GM23248 (cell line): ENCODE measurements around the gene ATG2B. TPM values are rescaled to one million over a fixed set of nuclear protein-coding genes. Genes with fewer than 3 reads are reported as not detected.

Source experiments
- DNase-seq: peaks from one replicate; pipeline ENCODE4 v3.0.0-alpha.2; 2015
- H2AFZ ChIP-seq: fragments of 200-600 bp; sonication (generic); 2 replicates; pipeline ENCODE4 v1.6.1; 2016; ENCODE audit warnings: antibody characterized with exemption
- H3F3A ChIP-seq: fragments of 200-600 bp; sonication (generic); 2 replicates; pipeline ENCODE4 v1.6.1; 2016; ENCODE audit warnings: mild to moderate bottlenecking, antibody characterized with exemption, mixed run types; ENCODE audit not compliant: insufficient read depth
- H3K27ac ChIP-seq: fragments of 200-600 bp; sonication (generic); 2 replicates; pipeline ENCODE4 v1.5.1; 2016; ENCODE audit warnings: mild to moderate bottlenecking
- H3K27me3 ChIP-seq: fragments of 200-600 bp; sonication (generic); replicated peaks from 2 replicates; pipeline ENCODE4 v1.6.1; 2016; ENCODE audit warnings: mild to moderate bottlenecking; ENCODE audit not compliant: insufficient read depth
- H3K36me3 ChIP-seq: fragments of 200-600 bp; sonication (generic); 2 replicates; pipeline ENCODE4 v1.6.1; 2016; ENCODE audit warnings: low read depth, mild to moderate bottlenecking
- H3K4me1 ChIP-seq: fragments of 200-600 bp; sonication (generic); 2 replicates; pipeline ENCODE4 v1.6.1; 2016; ENCODE audit warnings: mild to moderate bottlenecking; ENCODE audit not compliant: insufficient read depth
- H3K4me2 ChIP-seq: fragments of 200-600 bp; sonication (generic); one replicate; pipeline ENCODE4 v1.6.1; 2016; ENCODE audit warnings: mild to moderate bottlenecking; ENCODE audit not compliant: unreplicated experiment
- H3K4me3 ChIP-seq: fragments of 200-600 bp; sonication (generic); 2 replicates; pipeline ENCODE4 v1.5.1; 2016; ENCODE audit warnings: mild to moderate bottlenecking
- H3K79me2 ChIP-seq: fragments of 200-600 bp; sonication (generic); 2 replicates; pipeline ENCODE4 v1.6.1; 2016; ENCODE audit warnings: mild to moderate bottlenecking; ENCODE audit not compliant: insufficient read depth
- H3K9ac ChIP-seq: fragments of 200-600 bp; sonication (generic); 2 replicates; pipeline ENCODE4 v1.6.1; 2016; ENCODE audit warnings: mild to moderate bottlenecking
- H3K9me2 ChIP-seq: fragments of 200-600 bp; sonication (generic); 2 replicates; pipeline ENCODE4 v1.6.1; 2016; ENCODE audit warnings: mixed run types, mild to moderate bottlenecking, moderate library complexity; ENCODE audit not compliant: insufficient read depth
- H3K9me3 ChIP-seq: fragments of 200-600 bp; sonication (generic); one replicate; pipeline ENCODE4 v1.6.1; 2017; ENCODE audit warnings: low read depth
- H4K20me1 ChIP-seq: fragments of 200-600 bp; sonication (generic); 2 replicates; pipeline ENCODE4 v1.6.0; 2016; ENCODE audit not compliant: insufficient read depth
- EZH2 ChIP-seq: fragments of 200-600 bp; sonication (generic); IDR thresholded peaks from 2 replicates; pipeline ENCODE4 v1.6.1; 2018; ENCODE audit warnings: antibody characterized with exemption, mild to moderate bottlenecking; ENCODE audit not compliant: insufficient read depth, poor library complexity, severe bottlenecking
- EZH2phosphoT487 ChIP-seq: fragments of 200-600 bp; sonication (generic); IDR thresholded peaks from 2 replicates; pipeline ENCODE4 v1.6.1; 2018; ENCODE audit warnings: antibody characterized with exemption, moderate library complexity, mild to moderate bottlenecking, low read depth; ENCODE audit not compliant: insufficient read depth
- WGBS, 2 experiments: methylation state at CpG; one replicate each; pipeline ENCODE4 v1.1.6; 2015 to 2017; ENCODE audit warnings: low lambda C conversion rate in 2 of 2, low coverage in 1 of 2; ENCODE audit errors: missing lambda C conversion rate in 2 of 2; 5-methylcytosine and 5-hydroxymethylcytosine counted together
- in situ Hi-C: fragments of 300-500 bp; cut with MboI; formaldehyde crosslinking; loops from 2 replicates; pipeline ENCODE4 v1.15.0; 2020
- polyA plus RNA-seq: library from polyadenylated mRNA; unstranded; fragments of >200 nt; fragmentation: Nextera tagmentation; extraction: Ambion mirVana; gene quantifications from 2 replicates; pipeline ENCODE4 v1.2.1, GENCODE V29; 2016
- total RNA-seq: library from RNA; depleted of rRNA; stranded (reverse); fragments of >200 nt; shearing (Covaris generic); gene quantifications from 2 replicates; pipeline ENCODE4 v1.2.3, GENCODE V29; 2014

The ATG2B gene
- total and polyA plus RNA-seq, 2 experiments from 2014 or later: 2.9 to 10.7 TPM

DNA sequence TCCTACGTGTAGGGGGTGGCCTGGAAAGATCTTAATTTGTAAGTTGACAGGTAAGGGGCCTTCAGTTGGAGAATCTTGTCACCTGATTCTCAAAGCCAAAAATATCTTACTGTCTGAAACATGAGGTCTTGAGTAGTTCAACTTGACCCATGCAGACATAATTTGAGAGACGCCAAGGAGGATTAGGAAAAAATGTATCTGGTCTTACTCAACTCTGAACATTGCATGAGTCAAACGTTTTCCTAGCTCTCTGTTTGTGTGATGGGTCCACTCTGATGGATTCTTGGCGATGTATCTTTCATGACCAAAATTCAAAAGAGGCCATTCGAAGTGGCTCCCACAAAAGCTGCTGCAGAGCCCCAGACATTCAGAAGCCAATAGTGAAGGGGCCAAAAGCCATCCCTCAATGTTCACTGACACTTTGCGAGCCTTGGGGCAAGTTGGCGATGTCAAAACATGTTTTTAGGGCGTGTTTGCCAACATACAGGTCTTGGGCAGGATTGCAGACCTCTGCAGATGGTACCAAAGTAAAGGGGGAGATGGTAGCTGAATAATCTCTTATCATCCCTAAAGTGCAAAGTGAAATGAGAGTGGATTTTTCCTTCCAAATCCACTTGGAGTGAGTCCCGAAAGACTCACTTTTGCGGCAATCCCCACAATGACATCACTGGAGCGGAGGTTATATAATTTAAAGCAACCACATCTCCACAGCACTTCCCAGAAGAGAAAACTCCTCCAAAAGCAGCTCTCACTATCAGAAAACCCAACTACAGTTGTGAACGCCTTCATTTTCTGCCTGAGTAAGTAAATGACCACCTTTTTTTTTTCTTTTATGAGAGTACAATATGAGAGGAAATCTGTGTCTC, 107.4 kb downstream of the ATG2B start, which contains the start of gene BDKRB1:
Gene BDKRB1 (plus strand): TSS at position 710 of the 866 bp plus-strand sequence. CDS start 7,473 bp downstream, outside the sequence.
- Histone ChIP-seq H3K9me3 (no peaks in the 10 kb centered on the region), H2AFZ (no peak within 1 kb of the TSS), H3K27me3 (no peaks in the 10 kb centered on the region), H3K36me3 (no peaks in the 10 kb centered on the region), H3K4me2 (peak within 1 kb of the TSS; percentile 64), H3K27ac (peak within 1 kb of the TSS; percentile 97), H3K4me1 (peaks cover 54% of the 10 kb centered on the region), H3K79me2 (peaks cover 26% of the 10 kb centered on the region), H3K9me2 (no peaks in the 10 kb centered on the region), H3K9ac (peak within 1 kb of the TSS; percentile 80), H3F3A (peaks cover 44% of the 10 kb centered on the region), H3K4me3 (peak within 1 kb of the TSS; percentile 59), H4K20me1 (no peaks in the 10 kb centered on the region)
- peak; percentile 93 for DNase-seq
- WGBS, 2 experiments: 26 to 27% methylated on average over 12 of the region's 12 CpGs
- TF ChIP-seq EZH2 (no peak), EZH2phosphoT487 (no peak)
- in situ Hi-C loops: no loop called here

DNA sequence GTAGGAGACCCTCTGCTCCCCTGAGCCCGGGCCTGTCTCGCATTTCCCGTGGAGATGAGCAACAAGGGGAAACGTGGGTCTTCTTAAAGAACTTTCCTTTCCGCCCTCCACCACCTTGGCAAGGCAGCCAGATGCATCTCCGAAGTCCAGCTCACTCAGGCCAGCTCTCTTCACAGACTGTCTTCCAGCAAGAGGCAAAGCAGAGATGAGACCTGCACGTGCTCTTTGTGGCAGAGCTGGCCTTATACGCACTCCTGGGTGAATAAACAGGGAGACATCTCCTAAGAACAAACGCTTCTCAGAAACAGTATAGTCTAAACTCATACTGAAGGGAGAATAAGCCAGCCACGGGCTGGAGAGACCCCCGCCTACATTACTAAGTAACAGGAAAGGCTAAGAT, 108.5 kb downstream of the ATG2B start:
- no peak for TF ChIP-seq EZH2phosphoT487
- no peak for TF ChIP-seq EZH2
- Histone ChIP-seq H3K4me1 (peaks cover 53% of the 10 kb centered on the region), H3K27ac (peak overlapping the region; percentile 97), H3K9ac (peak overlapping the region; percentile 53), H2AFZ (no peak overlapping the region), H3F3A (peaks cover 44% of the 10 kb centered on the region), H3K79me2 (peaks cover 24% of the 10 kb centered on the region), H3K4me2 (peak overlapping the region; percentile 64), H3K27me3 (no peaks in the 10 kb centered on the region), H3K9me3 (no peaks in the 10 kb centered on the region), H3K36me3 (no peaks in the 10 kb centered on the region), H3K4me3 (no peak overlapping the region), H3K9me2 (no peaks in the 10 kb centered on the region), H4K20me1 (no peaks in the 10 kb centered on the region)
- in situ Hi-C loops: no loop called here
- no peak for DNase-seq
- WGBS, 2 experiments: 90 to 94% methylated on average over 11 of the region's 11 CpGs

DNA sequence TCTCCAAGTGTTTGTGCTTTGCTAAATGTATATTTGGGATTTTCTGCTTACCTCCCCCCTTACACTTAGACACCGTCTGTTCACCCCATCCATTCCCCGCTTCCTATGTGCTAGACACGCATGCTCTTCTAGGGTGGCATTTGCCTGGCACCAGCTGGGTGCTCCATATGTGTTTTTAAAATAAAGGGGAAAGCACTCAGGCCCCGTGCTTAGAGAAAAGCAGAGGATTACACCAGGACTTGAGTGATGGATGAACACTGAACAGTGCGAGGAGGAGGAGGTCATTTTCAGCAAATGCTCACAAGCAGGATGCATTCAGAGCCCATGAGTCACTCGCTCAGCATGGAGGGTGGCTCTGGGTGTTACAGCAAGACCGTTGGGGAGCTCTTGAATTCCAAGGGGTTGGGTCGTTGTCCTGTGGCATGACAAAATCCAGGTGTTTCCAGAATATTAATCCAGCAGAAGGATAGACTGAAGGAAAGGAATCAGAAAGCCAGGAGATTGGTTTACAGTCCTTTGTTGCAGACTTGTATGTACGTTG, 110.1 kb downstream of the ATG2B start:
- Histone ChIP-seq H3K4me3 (no peak overlapping the region), H4K20me1 (no peaks in the 10 kb centered on the region), H3K27ac (peak overlapping the region; percentile 74), H3K4me1 (peaks cover 67% of the 10 kb centered on the region), H3K36me3 (no peaks in the 10 kb centered on the region), H2AFZ (peak overlapping the region; percentile 7; the same call in 1 of the 2 replicates), H3K4me2 (peak overlapping the region; percentile 42), H3K9me3 (no peaks in the 10 kb centered on the region), H3F3A (peaks cover 53% of the 10 kb centered on the region), H3K9me2 (no peaks in the 10 kb centered on the region), H3K9ac (peak overlapping the region; percentile 43), H3K27me3 (no peaks in the 10 kb centered on the region), H3K79me2 (peaks cover 7% of the 10 kb centered on the region)
- TF ChIP-seq EZH2phosphoT487: no peak
- TF ChIP-seq EZH2: no peak
- in situ Hi-C loops: no loop called here
- DNase-seq: peak; percentile 95
- 32 to 39% methylated on average over 9 of the region's 9 CpGs for WGBS, 2 experiments

DNA sequence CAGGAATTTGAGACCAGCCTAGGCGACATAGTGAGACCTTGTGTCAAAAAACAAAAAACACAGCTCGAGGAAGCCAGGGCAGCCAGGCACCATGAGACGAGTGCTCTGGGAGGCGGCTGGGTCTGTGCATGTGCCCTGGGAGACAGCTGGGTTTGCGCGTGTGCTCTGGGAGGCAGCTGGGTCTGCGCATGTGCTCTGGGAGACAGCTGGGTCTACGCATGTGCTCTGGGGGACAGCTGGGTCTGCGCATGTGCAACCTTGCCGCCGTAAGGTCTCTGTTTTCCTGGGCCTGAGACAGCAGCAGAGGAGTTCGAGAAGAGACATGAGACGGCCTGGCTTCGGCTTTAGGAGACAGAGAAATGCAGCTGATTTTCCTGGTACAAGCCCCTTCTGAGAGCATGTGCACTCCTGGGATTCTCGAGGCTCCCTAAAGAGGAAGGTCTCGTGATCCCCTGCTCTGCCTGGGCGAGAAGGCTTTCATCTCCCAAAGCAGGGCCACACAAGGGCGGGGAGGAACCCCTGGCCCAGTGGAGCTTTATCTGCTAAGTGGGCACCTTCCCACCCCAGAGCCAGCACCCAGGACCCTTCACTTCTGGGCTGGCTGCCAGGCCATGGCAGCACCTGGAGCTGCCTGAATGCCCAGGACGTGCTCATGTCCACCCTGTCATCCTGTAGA, 110.7 kb downstream of the ATG2B start:
- WGBS, 2 experiments: 50 to 51% methylated on average over 17 to 19 of the region's 19 CpGs
- Histone ChIP-seq H3K9me2 (no peaks in the 10 kb centered on the region), H3K36me3 (no peaks in the 10 kb centered on the region), H3K9me3 (no peaks in the 10 kb centered on the region), H3K4me3 (no peak overlapping the region), H3F3A (peaks cover 59% of the 10 kb centered on the region), H2AFZ (peak overlapping the region; percentile 7), H3K27me3 (no peaks in the 10 kb centered on the region), H3K27ac (peak overlapping the region; percentile 74), H4K20me1 (no peaks in the 10 kb centered on the region), H3K79me2 (peaks cover 1% of the 10 kb centered on the region; the same call in 1 of the 2 replicates), H3K9ac (peak overlapping the region; percentile 43), H3K4me2 (peak overlapping the region; percentile 42), H3K4me1 (peaks cover 72% of the 10 kb centered on the region)
- TF ChIP-seq EZH2phosphoT487: no peak
- no peak for TF ChIP-seq EZH2
- in situ Hi-C loops: no loop called here
- DNase-seq: peak; percentile 57
